ENCODE data around the gene CALR3. TPM values are rescaled to one million over a fixed set of nuclear protein-coding genes. Genes with fewer than 3 reads are reported as not detected.

Gene CALR3
- total RNA-seq, 4 donors from 2014 or later = not detected

GRCh38 chr19:16542045-16542909 lies 46.3 kb upstream of the CALR3 start, which contains the start of gene CHERP:
TSS of gene CHERP (minus strand) at chr19:16542437. CDS start at chr19:16542378, 59 bp downstream.
- no peaks in the 10 kb centered on the region for H3K9me3 ChIP-seq
- TF ChIP-seq POLR2A (IDR thresholded peaks at IDR 0.05) (peak; percentile 90 to 94), CTCF (IDR thresholded peaks at IDR 0.05 in 4 of 5, conservative IDR thresholded peaks at IDR 0.05 in 1 of 5) (peak in 2 of 5 experiments; percentile 25 to 26)
- peak; percentile 87 to 90 for DNase-seq
- peak within 1 kb of the TSS; percentile 91 to 97 (median 92) for H3K27ac ChIP-seq
- H3K36me3 ChIP-seq = peaks cover 0 to 7% of the 10 kb centered on the region in 2 donors
- no peaks in the 10 kb centered on the region for H3K27me3 ChIP-seq
- intact Hi-C loops (cut with DNase I; ENCODE audit: low total_unique reads) (loop anchor here (1.0 to 2.0 kb wide), 3 partner anchors 30 to 87 kb away; partner anchors contain the start of genes C19orf44, CALR3, MED26 and SLC35E1), in situ Hi-C loops (cut with MboI; ENCODE audit: low sequenced_read_pairs in 4 of 4) (loop anchor here in 1 of 4 donors (25.0 kb wide), 1 partner anchor 305 kb away; no protein-coding TSS in a partner anchor)
- H3K4me3 ChIP-seq = peak within 1 kb of the TSS; percentile 85 to 96 (median 90)
- peak; percentile 96 to 97 for ATAC-seq
- peaks cover 31 to 49% of the 10 kb centered on the region in 2 donors for H3K4me1 ChIP-seq

GRCh38 chr19:16541526-16542044 lies 45.6 kb upstream of the CALR3 start:
- DNase-seq = no peak
- Histone ChIP-seq H3K4me1 (peaks cover 31 to 49% of the 10 kb centered on the region in 2 donors), H3K4me3 (peak overlapping the region; percentile 85 to 96 (median 90)), H3K27ac (peak overlapping the region; percentile 91 to 97 (median 92)), H3K9me3 (no peaks in the 10 kb centered on the region), H3K27me3 (no peaks in the 10 kb centered on the region), H3K36me3 (peaks cover 0 to 9% of the 10 kb centered on the region in 2 donors)
- no peak for ATAC-seq
- in situ Hi-C loops (cut with MboI; ENCODE audit: low sequenced_read_pairs in 4 of 4) = loop anchor here in 1 of 4 donors (25.0 kb wide), 1 partner anchor 304 kb away; no protein-coding TSS in a partner anchor
- TF ChIP-seq CTCF (IDR thresholded peaks at IDR 0.05 in 4 of 5, conservative IDR thresholded peaks at IDR 0.05 in 1 of 5) (no peak), POLR2A (IDR thresholded peaks at IDR 0.05) (no peak)
- intact Hi-C loops (cut with DNase I; ENCODE audit: low total_unique reads) = loop anchor here (1.0 to 2.0 kb wide), 3 partner anchors 31 to 87 kb away; partner anchors contain the start of genes C19orf44, CALR3, MED26 and SLC35E1

- Histone ChIP-seq H3K4me3 (peak overlapping the region; percentile 85 to 96 (median 90)), H3K9me3 (no peaks in the 10 kb centered on the region), H3K27me3 (no peaks in the 10 kb centered on the region), H3K27ac (peak overlapping the region in 2 of 4 donors; percentile 91 to 92), H3K4me1 (peaks cover 31 to 49% of the 10 kb centered on the region in 2 donors), H3K36me3 (peaks cover 0 to 14% of the 10 kb centered on the region in 2 donors)
- intact Hi-C loops (cut with DNase I; ENCODE audit: low total_unique reads) = no loop called here
- TF ChIP-seq POLR2A (IDR thresholded peaks at IDR 0.05) (no peak), CTCF (IDR thresholded peaks at IDR 0.05 in 4 of 5, conservative IDR thresholded peaks at IDR 0.05 in 1 of 5) (no peak)
- DNase-seq (no peak), ATAC-seq (no peak)
- in situ Hi-C loops (cut with MboI; ENCODE audit: low sequenced_read_pairs in 4 of 4) = loop anchor here in 1 of 4 donors (25.0 kb wide), 1 partner anchor 304 kb away; no protein-coding TSS in a partner anchor
These were observed 45.0 kb upstream of the CALR3 start for GRCh38 chr19:16540948-16541347.

- Histone ChIP-seq H3K4me1 (peaks cover 19 to 31% of the 10 kb centered on the region in 2 donors), H3K27ac (no peak overlapping the region), H3K9me3 (no peaks in the 10 kb centered on the region), H3K27me3 (no peaks in the 10 kb centered on the region), H3K4me3 (no peak overlapping the region), H3K36me3 (peaks cover 0 to 52% of the 10 kb centered on the region in 2 donors)
- DNase-seq (no peak), ATAC-seq (no peak)
- in situ Hi-C loops (cut with MboI; ENCODE audit: low sequenced_read_pairs in 4 of 4) (loop anchor here in 1 of 4 donors (25.0 kb wide), 1 partner anchor 300 kb away; no protein-coding TSS in a partner anchor), intact Hi-C loops (cut with DNase I; ENCODE audit: low total_unique reads) (no loop called here)
- no peak for TF ChIP-seq POLR2A (IDR thresholded peaks at IDR 0.05)
- TF ChIP-seq CTCF (IDR thresholded peaks at IDR 0.05 in 4 of 5, conservative IDR thresholded peaks at IDR 0.05 in 1 of 5) = no peak
These were observed 41.1 kb upstream of the CALR3 start for GRCh38 chr19:16537111-16537510.

Data from gastrocnemius medialis (tissue), 4 donors.